ENCODE data around the gene TTC28.

GRCh38 chr22:28346308-28346707, 333.3 kb downstream of the TTC28 start:
- no peak for TF ChIP-seq POLR2A (IDR thresholded peaks at IDR 0.05)
- no peak for TF ChIP-seq CTCF (IDR thresholded peaks at IDR 0.05)

All from thyroid gland (tissue), 4 donors.